ENCODE results near the gene DPP7.

The DPP7 gene

DNA sequence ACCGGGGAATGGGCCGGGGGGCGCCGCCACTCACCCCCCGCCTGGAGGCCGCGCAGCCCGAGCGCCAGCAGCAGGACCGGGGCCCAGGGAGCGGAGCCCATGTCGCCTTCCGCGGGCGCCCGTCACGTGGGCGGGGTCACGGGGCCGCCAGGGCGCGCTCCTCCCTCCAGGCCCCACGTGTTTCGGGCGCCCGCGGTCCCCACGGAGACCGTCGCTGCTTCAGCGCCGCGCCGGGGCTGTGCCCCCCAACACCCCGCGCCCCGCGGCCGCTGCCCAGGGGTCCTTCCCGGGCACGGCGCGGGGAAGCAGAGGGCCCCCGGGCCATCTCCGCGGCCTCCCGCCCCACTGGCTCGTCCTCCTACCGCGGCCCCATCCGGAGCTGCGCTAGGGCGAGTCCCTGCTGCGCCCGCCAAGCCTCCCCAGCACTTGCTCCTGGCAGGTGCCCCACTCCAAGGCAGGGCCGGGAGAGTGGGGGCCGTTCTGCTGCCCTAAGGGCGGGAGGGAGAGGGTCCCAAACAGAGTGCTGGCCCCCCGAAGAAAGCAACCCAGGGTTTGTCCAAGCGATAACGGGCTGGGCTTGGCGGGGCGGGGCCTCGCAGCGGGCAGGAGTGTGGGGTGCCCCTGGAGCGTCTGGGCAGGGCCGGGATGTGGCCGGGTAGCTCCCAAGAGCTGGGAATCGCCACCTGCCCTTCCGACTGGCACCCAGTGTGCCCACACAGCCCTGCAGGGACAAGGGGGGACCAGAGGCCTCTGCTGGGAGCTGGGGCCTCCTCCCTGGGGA lies at the start of gene DPP7:
TSS of gene DPP7 (minus strand) at position 121 of the 781 bp plus-strand sequence. CDS start at position 101, 20 bp downstream.
- peak; percentile 53 for DNase-seq

- DNase-seq = no peak
Observed at GRCh38 chr9:137163805-137164204, 49.3 kb upstream of the DPP7 start.

- no peak for DNase-seq
Observed at GRCh38 chr9:137163365-137163715, 48.8 kb upstream of the DPP7 start.

- DNase-seq = no peak
Observed at GRCh38 chr9:137162505-137163364, 48.2 kb upstream of the DPP7 start.

DNA sequence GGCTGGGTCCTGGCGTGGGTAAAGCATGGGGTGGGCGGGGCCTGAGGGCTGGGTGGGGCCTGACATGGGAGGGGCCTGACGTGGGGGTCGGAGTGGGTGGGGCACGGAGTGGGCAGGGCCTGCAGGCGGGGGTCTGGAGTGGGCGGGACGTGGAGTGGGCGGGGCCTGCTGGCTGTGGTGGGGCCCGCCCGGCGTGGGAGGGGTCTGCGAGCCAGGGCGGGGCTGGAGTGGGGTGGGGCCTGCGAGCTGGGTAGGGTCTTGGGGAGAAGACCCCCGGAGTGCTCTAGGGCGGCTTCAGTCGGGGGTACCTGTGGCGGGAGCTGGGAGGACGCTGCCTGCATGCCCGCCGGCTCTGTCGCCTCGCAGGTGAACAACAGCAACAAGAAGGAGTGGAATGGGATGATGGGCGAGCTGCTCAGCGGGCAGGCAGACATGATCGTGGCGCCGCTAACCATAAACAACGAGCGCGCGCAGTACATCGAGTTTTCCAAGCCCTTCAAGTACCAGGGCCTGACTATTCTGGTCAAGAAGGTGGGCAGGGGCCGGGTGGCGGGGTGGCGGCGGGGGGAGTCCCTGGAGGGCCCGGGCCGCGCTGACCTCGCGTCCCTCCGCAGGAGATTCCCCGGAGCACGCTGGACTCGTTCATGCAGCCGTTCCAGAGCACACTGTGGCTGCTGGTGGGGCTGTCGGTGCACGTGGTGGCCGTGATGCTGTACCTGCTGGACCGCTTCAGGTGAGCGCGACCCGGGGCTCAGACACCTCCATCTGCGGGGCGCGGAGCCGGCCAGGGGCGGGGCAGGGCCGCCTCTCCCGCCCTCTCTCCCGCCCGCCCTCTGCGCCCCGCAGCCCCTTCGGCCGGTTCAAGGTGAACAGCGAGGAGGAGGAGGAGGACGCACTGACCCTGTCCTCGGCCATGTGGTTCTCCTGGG lies 47.3 kb upstream of the DPP7 start:
- DNase-seq = no peak

GRCh38 chr9:137160716-137161557 lies 46.4 kb upstream of the DPP7 start:
- no peak for DNase-seq

- DNase-seq = no peak
Observed at GRCh38 chr9:137160054-137160425, 45.5 kb upstream of the DPP7 start.

GRCh38 chr9:137159105-137160053 lies 44.8 kb upstream of the DPP7 start:
- no peak for DNase-seq

GRCh38 chr9:137158625-137159024 lies 44.1 kb upstream of the DPP7 start:
- DNase-seq = no peak

DNA sequence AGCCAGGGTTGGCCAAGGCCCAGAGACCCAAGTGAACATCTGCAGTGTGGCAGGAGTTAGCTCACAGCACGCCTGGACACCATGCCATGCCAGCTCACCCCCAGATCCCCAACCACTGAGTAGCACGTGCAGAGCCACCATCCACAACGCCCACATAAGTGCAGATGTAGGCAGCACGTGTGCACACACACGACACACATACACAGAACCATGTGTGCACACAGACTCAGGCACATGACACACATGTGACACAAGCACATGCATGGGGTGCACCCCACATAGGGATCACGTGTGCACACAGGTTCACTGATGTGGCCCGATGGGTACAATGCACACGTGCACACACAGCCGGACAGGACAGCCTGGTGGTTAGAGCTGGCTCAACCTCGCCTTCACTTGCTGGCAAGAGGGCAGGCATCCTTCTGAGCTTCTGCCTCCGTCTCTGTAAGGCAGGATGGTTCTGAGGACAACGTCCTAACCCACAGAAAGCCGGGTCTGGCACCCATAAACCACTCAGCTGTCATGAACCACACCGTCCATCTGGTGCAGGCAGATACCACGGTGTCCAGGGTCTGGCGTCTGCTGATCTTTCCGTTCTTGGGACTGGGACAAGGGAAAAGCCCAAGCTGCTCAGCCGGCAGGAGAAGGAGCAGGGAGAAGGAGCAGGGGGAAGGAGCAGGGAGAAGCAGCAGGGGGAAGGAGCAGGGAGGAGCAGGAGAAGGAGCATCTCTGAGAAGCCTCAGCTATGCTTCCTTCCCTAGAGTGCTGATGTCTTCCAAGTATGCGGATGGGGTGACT lies 43.3 kb upstream of the DPP7 start:
- DNase-seq = no peak

DNA sequence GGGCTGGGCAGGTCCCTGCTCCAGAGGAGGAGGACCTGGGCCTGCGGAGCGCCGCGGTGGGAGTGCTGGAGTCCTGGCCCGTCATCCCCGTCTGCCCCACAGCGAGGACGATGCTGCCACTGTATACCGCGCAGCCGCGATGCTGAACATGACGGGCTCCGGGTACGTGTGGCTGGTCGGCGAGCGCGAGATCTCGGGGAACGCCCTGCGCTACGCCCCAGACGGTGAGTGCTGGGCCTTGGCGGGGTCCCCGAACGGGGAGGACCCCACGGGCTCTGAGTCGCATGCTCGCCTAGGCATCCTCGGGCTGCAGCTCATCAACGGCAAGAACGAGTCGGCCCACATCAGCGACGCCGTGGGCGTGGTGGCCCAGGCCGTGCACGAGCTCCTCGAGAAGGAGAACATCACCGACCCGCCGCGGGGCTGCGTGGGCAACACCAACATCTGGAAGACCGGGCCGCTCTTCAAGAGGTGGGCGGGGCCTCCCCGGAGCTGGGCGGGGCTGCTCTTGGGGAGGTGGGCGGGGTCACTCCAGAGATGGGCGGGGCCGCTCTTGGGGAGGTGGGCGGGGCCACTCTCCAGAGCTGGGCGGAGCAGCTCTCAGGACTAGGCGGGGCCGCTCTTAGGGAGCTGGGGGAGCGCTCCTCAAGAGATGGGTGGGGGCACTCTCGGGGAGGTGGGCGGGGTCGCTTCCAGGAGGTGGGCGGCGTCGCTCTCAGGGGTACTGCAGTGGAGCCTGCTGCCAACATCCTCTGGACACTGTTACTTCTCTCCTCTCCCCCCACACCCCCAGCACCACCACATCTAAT lies 42.2 kb upstream of the DPP7 start:
- DNase-seq = no peak

DNA sequence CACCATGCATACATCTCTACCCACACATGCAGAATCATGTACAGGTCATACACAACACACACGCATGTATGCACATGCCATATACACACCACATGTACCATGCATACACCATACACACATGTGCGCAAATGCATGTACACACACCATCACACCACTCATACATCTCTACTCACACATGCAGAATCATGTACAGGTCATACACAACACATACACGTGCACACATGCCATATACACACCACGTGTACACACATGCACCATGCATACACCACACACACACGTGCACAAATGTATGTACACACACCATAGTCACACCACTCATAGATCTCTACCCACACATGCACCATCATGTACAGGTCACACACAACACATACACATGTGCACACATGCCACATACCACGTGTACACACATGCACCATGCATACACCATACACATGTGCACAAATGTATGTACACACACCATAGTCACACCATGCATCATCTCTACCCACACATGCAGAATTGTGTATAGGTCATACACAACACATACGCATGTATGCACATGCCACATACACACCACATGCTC lies 38.4 kb upstream of the DPP7 start:
- DNase-seq = no peak

DNA sequence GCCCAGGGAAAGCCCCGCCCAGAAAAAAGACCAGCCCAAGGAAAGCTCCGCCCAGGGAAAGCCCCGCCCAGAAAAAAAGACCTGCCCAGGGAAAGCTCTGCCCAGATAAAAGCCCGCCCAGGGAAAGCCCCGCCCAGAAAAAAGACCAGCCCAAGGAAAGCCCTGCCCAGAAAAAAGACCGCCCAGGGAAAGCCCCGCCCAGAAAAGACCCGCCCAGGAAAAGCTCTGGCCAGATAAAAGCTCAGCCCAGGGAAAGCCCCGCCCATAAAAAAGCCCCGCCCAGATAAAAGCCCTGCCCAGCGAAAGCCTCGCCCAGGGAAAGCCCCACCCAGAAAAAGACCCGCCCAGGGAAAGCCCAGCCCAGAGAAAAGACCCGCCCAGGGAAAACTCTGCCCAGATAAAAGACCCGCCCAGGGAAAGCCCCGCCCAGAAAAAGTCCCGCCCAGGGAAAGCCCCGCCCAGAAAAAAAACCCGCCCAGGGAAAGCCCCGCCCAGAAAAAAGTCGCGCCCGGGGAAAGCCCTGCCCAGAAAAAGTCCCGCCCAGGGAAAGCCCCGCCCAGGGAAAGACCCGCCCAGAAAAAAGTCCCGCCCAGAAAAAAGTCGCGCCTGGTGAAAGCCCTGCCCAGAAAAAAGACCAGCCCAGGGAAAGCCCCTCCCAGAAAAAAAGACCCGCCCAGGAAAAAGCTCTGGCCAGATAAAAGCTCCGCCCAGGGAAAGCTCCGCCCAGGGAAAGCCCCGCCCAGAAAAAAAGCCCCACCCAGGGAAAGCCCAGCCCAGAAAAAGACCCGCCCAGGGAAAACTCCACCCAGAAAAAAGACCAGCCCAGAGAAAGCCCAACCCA lies 36.3 kb upstream of the DPP7 start:
- peak; percentile 71 for DNase-seq

GRCh38 chr9:137149942-137150616 lies 35.5 kb upstream of the DPP7 start:
- no peak for DNase-seq

DNA sequence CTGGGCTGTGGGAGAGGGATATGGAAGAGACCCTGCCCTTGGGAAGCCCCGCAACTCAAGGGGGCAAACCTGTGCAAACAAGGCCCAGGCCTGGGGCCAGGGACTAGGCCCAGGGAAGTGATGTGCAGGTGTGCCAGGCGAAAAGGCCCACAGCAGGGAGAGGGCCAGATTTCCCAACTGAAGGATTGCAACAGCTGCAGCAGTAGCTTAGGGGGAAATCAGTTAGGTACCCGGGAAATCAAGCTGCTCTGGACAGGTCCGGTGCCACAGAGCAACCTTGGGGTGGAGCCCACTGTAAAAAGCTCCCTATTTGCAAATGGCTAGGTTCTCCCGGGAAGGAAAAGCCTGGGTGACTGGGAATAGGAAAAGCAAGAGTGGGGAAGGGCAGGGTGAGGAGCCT lies 34.8 kb upstream of the DPP7 start:
- DNase-seq = no peak

GRCh38 chr9:137148661-137149060 lies 34.1 kb upstream of the DPP7 start:
- no peak for DNase-seq

DNA sequence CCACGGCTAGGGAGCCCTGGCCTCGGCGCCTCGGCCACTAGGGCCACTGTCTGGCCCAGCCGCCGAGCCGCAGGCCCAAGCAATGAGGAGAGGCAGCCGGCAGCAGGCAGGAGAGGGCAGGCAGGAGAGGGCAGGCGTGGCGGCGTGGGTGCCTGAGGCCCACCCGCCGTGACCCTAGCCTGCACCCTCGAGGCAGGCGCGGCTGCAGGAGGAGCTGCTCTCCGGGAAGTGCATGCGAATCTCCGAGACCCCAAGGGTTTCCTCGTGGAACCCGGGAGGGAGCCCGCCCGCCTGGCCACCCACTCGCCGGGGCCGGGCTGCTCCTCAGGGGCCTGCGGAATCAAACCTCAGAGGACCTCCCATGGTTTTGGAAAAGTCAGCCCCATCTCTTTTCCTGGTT lies 33.7 kb upstream of the DPP7 start:
- no peak for DNase-seq
